Smooth muscle cell (in vitro differentiated cells): ENCODE data around the gene PLD1. TPM values are rescaled to one million over a fixed set of nuclear protein-coding genes. Genes with fewer than 3 reads are reported as not detected.

Experiments used
- DNase-seq: peaks from one replicate; lab custom pipeline; 2025; ENCODE audit not compliant: unreplicated experiment; lab: John Stamatoyannopoulos, UW
- H2AFZ ChIP-seq: fragments of 200-600 bp; sonication (generic); 2 replicates; pipeline ENCODE4 v1.6.0; 2016; ENCODE audit warnings: antibody characterized with exemption, low read depth, mild to moderate bottlenecking
- H3F3A ChIP-seq: fragments of 200-600 bp; sonication (generic); 2 replicates; pipeline ENCODE4 v1.6.0; 2017; ENCODE audit warnings: antibody characterized with exemption, low read depth
- H3K27ac ChIP-seq: fragments of 200-600 bp; sonication (generic); 2 replicates; pipeline ENCODE4 v1.5.1; 2016; ENCODE audit warnings: low read depth, mild to moderate bottlenecking
- H3K27me3 ChIP-seq: fragments of 200-600 bp; sonication (generic); 2 replicates; pipeline ENCODE4 v1.6.1; 2016; ENCODE audit warnings: low read depth, mild to moderate bottlenecking
- H3K36me3 ChIP-seq: fragments of 200-600 bp; sonication (generic); 2 replicates; pipeline ENCODE4 v1.5.1; 2016; ENCODE audit warnings: low read depth
- H3K4me1 ChIP-seq: fragments of 200-600 bp; sonication (generic); 2 replicates; pipeline ENCODE4 v1.5.1; 2016; ENCODE audit warnings: low read depth
- H3K4me2 ChIP-seq: fragments of 200-600 bp; sonication (generic); 2 replicates; pipeline ENCODE4 v1.6.0; 2016; ENCODE audit warnings: mild to moderate bottlenecking
- H3K4me3 ChIP-seq: fragments of 200-600 bp; sonication (generic); 2 replicates; pipeline ENCODE4 v1.5.1; 2016; ENCODE audit warnings: mild to moderate bottlenecking
- H3K79me2 ChIP-seq: fragments of 200-600 bp; sonication (generic); 2 replicates; pipeline ENCODE4 v1.6.0; 2016; ENCODE audit warnings: low read depth, mild to moderate bottlenecking
- H3K9ac ChIP-seq: fragments of 200-600 bp; sonication (generic); 2 replicates; pipeline ENCODE4 v1.6.0; 2016; ENCODE audit warnings: low read depth
- H3K9me3 ChIP-seq: fragments of 200-600 bp; sonication (generic); replicated peaks from 2 replicates; pipeline ENCODE4 v1.5.1; 2016; ENCODE audit warnings: low read depth
- H4K20me1 ChIP-seq: fragments of 200-600 bp; sonication (generic); 2 replicates; pipeline ENCODE4 v1.6.0; 2016; ENCODE audit warnings: low read depth
- CTCF ChIP-seq: fragments of 200-600 bp; sonication (generic); IDR thresholded peaks from 2 replicates; pipeline ENCODE4 v1.5.1; 2017; ENCODE audit warnings: borderline replicate concordance, mild to moderate bottlenecking, antibody characterized with exemption; ENCODE audit not compliant: insufficient read depth, poor library complexity, severe bottlenecking
- WGBS: methylation state at CpG from one replicate; pipeline ENCODE4 v1.1.7; 2016; ENCODE audit warnings: low lambda C conversion rate; 5-methylcytosine and 5-hydroxymethylcytosine counted together
- polyA plus RNA-seq: library from polyadenylated mRNA; unstranded; fragments of >200 nt; fragmentation: Nextera tagmentation; extraction: Ambion mirVana; gene quantifications from 2 replicates; pipeline ENCODE4 v1.2.1, GENCODE V29; 2016
- total RNA-seq: library from RNA; depleted of rRNA; stranded (reverse); fragments of >200 nt; gene quantifications from 2 replicates; pipeline ENCODE4 v1.2.3, GENCODE V29; 2014

The PLD1 gene
- total and polyA plus RNA-seq, 2 experiments from 2014 or later: 15.2 to 36.1 TPM

GRCh38 chr3:171688593-171688992 lies 121.7 kb downstream of the PLD1 start:
- no peaks in the 10 kb centered on the region for H4K20me1 ChIP-seq
- H3F3A ChIP-seq: no peaks in the 10 kb centered on the region
- WGBS: 92% methylated on average over 8 of the region's 8 CpGs
- no peaks in the 10 kb centered on the region for H3K79me2 ChIP-seq
- peaks cover 8% of the 10 kb centered on the region for H3K36me3 ChIP-seq
- H3K9ac ChIP-seq: no peak overlapping the region
- no peaks in the 10 kb centered on the region for H3K4me1 ChIP-seq
- H3K27ac ChIP-seq: no peak overlapping the region
- no peaks in the 10 kb centered on the region for H3K9me3 ChIP-seq
- H3K4me3 ChIP-seq: no peak overlapping the region
- H3K4me2 ChIP-seq: no peak overlapping the region
- no peak overlapping the region for H2AFZ ChIP-seq
- H3K27me3 ChIP-seq: no peaks in the 10 kb centered on the region
- TF ChIP-seq CTCF: no peak
- DNase-seq: no peak

- TF ChIP-seq CTCF: no peak
- Histone ChIP-seq H3K9me3 (no peaks in the 10 kb centered on the region), H2AFZ (no peak overlapping the region), H3F3A (no peaks in the 10 kb centered on the region), H3K4me2 (no peak overlapping the region), H3K4me1 (no peaks in the 10 kb centered on the region), H3K27ac (no peak overlapping the region), H3K36me3 (peaks cover 8% of the 10 kb centered on the region), H3K79me2 (no peaks in the 10 kb centered on the region), H4K20me1 (no peaks in the 10 kb centered on the region), H3K9ac (no peak overlapping the region), H3K4me3 (no peak overlapping the region), H3K27me3 (no peaks in the 10 kb centered on the region)
- no peak for DNase-seq
These were observed 122.3 kb downstream of the PLD1 start for GRCh38 chr3:171688002-171688401.

- no peak overlapping the region for H3K27ac ChIP-seq
- H4K20me1 ChIP-seq: no peaks in the 10 kb centered on the region
- no peak overlapping the region for H3K4me3 ChIP-seq
- H2AFZ ChIP-seq: no peak overlapping the region
- no peaks in the 10 kb centered on the region for H3K4me1 ChIP-seq
- H3F3A ChIP-seq: no peaks in the 10 kb centered on the region
- no peaks in the 10 kb centered on the region for H3K9me3 ChIP-seq
- no peak for DNase-seq
- peaks cover 8% of the 10 kb centered on the region for H3K36me3 ChIP-seq
- no peaks in the 10 kb centered on the region for H3K27me3 ChIP-seq
- H3K79me2 ChIP-seq: no peaks in the 10 kb centered on the region
- no peak for TF ChIP-seq CTCF
- H3K4me2 ChIP-seq: no peak overlapping the region
- H3K9ac ChIP-seq: no peak overlapping the region
These were observed 122.7 kb downstream of the PLD1 start for GRCh38 chr3:171687581-171687980.

GRCh38 chr3:171687064-171687463 lies 123.2 kb downstream of the PLD1 start:
- H3K9ac ChIP-seq: no peak overlapping the region
- no peak for TF ChIP-seq CTCF
- no peak overlapping the region for H3K4me3 ChIP-seq
- H3K27me3 ChIP-seq: no peaks in the 10 kb centered on the region
- H3K4me2 ChIP-seq: no peak overlapping the region
- WGBS: 81% methylated on average over 5 of the region's 5 CpGs
- no peaks in the 10 kb centered on the region for H4K20me1 ChIP-seq
- H3K36me3 ChIP-seq: peaks cover 8% of the 10 kb centered on the region
- H3K4me1 ChIP-seq: no peaks in the 10 kb centered on the region
- no peak for DNase-seq
- H3F3A ChIP-seq: no peaks in the 10 kb centered on the region
- H3K27ac ChIP-seq: no peak overlapping the region
- H3K79me2 ChIP-seq: no peaks in the 10 kb centered on the region
- H3K9me3 ChIP-seq: no peaks in the 10 kb centered on the region
- H2AFZ ChIP-seq: no peak overlapping the region
